Measurements from ENCODE around the gene SUPT16H.
A peak's percentile ranks its signal among the peaks of the same experiment; 100 is the strongest.
"Not testable (repeated sequence)": the region's sequence is repeated elsewhere in the genome, so short reads cannot be mapped to it uniquely, and the experiment has no call there.

The SUPT16H gene

GRCh38 chr14:21311614-21312013 lies 72.2 kb downstream of the SUPT16H start:
- no peak for DNase-seq (ENCODE audit: low read depth)
- no peak overlapping the region for H3K4me3 ChIP-seq (ENCODE audit: low read length)
- TF ChIP-seq, protein P1, sequence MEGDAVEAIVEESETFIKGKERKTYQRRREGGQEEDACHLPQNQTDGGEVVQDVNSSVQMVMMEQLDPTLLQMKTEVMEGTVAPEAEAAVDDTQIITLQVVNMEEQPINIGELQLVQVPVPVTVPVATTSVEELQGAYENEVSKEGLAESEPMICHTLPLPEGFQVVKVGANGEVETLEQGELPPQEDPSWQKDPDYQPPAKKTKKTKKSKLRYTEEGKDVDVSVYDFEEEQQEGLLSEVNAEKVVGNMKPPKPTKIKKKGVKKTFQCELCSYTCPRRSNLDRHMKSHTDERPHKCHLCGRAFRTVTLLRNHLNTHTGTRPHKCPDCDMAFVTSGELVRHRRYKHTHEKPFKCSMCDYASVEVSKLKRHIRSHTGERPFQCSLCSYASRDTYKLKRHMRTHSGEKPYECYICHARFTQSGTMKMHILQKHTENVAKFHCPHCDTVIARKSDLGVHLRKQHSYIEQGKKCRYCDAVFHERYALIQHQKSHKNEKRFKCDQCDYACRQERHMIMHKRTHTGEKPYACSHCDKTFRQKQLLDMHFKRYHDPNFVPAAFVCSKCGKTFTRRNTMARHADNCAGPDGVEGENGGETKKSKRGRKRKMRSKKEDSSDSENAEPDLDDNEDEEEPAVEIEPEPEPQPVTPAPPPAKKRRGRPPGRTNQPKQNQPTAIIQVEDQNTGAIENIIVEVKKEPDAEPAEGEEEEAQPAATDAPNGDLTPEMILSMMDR (conservative IDR thresholded peaks at IDR 0.05; ENCODE audit: low read depth, low read length), result no peak

- H3K4me3 ChIP-seq (ENCODE audit: low read length), result no peak overlapping the region
- DNase-seq (ENCODE audit: low read depth), result no peak
- TF ChIP-seq, protein P1 (conservative IDR thresholded peaks at IDR 0.05; ENCODE audit: low read depth, low read length), result no peak
Measured at GRCh38 chr14:21309956-21310355, 73.9 kb downstream of the SUPT16H start.

GRCh38 chr14:21309238-21309636 lies 74.6 kb downstream of the SUPT16H start:
- TF ChIP-seq, protein P1 (conservative IDR thresholded peaks at IDR 0.05; ENCODE audit: low read depth, low read length), result no peak
- H3K4me3 ChIP-seq (ENCODE audit: low read length), result peak overlapping the region; percentile 50
- DNase-seq (ENCODE audit: low read depth), result no peak

GRCh38 chr14:21308479-21309237 lies 75.2 kb downstream of the SUPT16H start:
- TF ChIP-seq, protein P1 (conservative IDR thresholded peaks at IDR 0.05; ENCODE audit: low read depth, low read length), result no peak
- peak; percentile 90 for DNase-seq (ENCODE audit: low read depth)
- peak overlapping the region; percentile 50 for H3K4me3 ChIP-seq (ENCODE audit: low read length)

DNA sequence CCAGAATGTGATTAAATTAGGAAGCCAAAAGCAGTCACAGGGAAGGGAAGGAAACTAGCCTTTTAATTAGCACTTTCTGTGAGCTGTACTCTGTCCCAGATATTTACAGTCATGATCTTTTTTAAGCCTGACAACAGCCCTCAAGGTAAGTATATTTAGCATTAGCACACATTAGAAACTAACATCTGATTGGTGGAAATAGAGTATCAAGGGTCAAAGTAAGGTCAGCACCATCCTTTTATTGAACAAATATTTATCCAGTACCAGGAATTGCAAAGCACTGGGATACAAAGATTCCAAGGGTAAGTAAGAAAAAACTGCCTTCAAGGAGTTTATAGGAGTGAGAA lies 75.7 kb downstream of the SUPT16H start:
- TF ChIP-seq, protein P1 (conservative IDR thresholded peaks at IDR 0.05; ENCODE audit: low read depth, low read length), result no peak
- DNase-seq (ENCODE audit: low read depth), result peak; percentile 4
- H3K4me3 ChIP-seq (ENCODE audit: low read length), result peak overlapping the region; percentile 45

DNA sequence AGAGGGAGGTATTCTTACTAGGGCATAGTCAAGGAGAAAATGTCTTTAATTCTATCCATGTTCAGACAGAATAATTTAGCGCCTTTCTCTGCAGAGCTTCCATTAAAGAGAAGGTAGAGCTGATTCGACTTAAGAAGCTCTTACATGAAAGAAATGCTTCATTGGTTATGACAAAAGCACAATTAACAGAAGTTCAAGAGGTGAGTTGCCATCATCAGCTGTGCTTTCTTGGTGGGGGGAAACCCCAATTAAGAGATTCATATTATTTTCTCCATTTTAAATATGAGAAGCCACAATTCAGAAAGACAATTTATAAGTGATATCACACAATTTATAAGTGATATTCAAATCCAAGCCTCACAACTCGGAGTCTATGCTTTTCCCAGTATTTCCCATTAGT lies 76.2 kb downstream of the SUPT16H start:
- TF ChIP-seq, protein P1 (conservative IDR thresholded peaks at IDR 0.05; ENCODE audit: low read depth, low read length), result no peak
- no peak for DNase-seq (ENCODE audit: low read depth)
- no peak overlapping the region for H3K4me3 ChIP-seq (ENCODE audit: low read length)

GRCh38 chr14:21302836-21303140 lies 81.0 kb downstream of the SUPT16H start:
- DNase-seq (ENCODE audit: low read depth); H3K4me3 ChIP-seq (ENCODE audit: low read length): not testable (repeated sequence)
